SK-N-SH (cell line): Measurements from ENCODE around the gene CCM2.

Source experiments
- CTCF ChIP-seq: fragments of 200-600 bp; sonication (generic); IDR thresholded peaks from 2 replicates; pipeline ENCODE4 v1.6.1; 2017; ENCODE audit warnings: antibody characterized with exemption, mild to moderate bottlenecking, moderate library complexity
- FOXJ3 ChIP-seq: sonication (generic); formaldehyde crosslinking; IDR thresholded peaks from 2 replicates; pipeline ENCODE4 v1.5.1; 2020; ENCODE audit warnings: mild to moderate bottlenecking, missing genetic modification reagents
- NFIC ChIP-seq: IDR thresholded peaks from 2 replicates; pipeline ENCODE4 v1.4.0; 2012; ENCODE audit warnings: borderline replicate concordance
- RFX5 ChIP-seq: IDR thresholded peaks from 2 replicates; pipeline ENCODE4 v1.6.1; 2012; ENCODE audit warnings: mild to moderate bottlenecking, improper control_type of control experiment, low read length
- TAF1 ChIP-seq: IDR thresholded peaks from 2 replicates; pipeline ENCODE4 v1.6.1; 2012; ENCODE audit warnings: low read depth, mild to moderate bottlenecking, low read length, moderate library complexity, borderline replicate concordance

- TF ChIP-seq RFX5 (no peak), TAF1 (no peak), CTCF (no peak), NFIC (no peak), FOXJ3 (no peak)
These were observed 39.1 kb downstream of the CCM2 start for GRCh38 chr7:45039106-45039505.
